OCI-LY7 (cell line): ENCODE results near the gene CFAP73. TPM values are rescaled to one million over a fixed set of nuclear protein-coding genes. Genes with fewer than 3 reads are reported as not detected.
A peak's percentile ranks its signal among the peaks of the same experiment; 100 is the strongest.

Experiments used
- BruUV-seq: library from RNA; stranded (reverse); fragments of 400-500 nt; replicated peaks from 2 replicates; lab custom pipeline; 2021; lab: Mats Ljungman, UMichigan
- CTCF ChIA-PET: fragments of 300-600 bp; sonication (Branson Sonifier 250); formaldehyde crosslinking; loops from one replicate; lab custom pipeline; 2022; ENCODE audit warnings: antibody characterized with exemption; ENCODE audit not compliant: unreplicated experiment; lab: Charles Lee
- POLR2A ChIA-PET: fragments of 300-600 bp; sonication (Branson Sonifier 250); formaldehyde crosslinking; loops from one replicate; lab custom pipeline; 2022; ENCODE audit warnings: antibody characterized with exemption; lab: Charles Lee
- DNase-seq: peaks from one replicate; pipeline ENCODE4 v3.0.0-alpha.2; 2015; ENCODE audit warnings: low spot score
- H2AFZ ChIP-seq: fragments of 200-600 bp; sonication (generic), shearing (Covaris generic); 2 replicates; pipeline ENCODE4 v1.6.1; 2014; ENCODE audit warnings: mild to moderate bottlenecking, antibody characterized with exemption, low read length, moderate library complexity
- H3K27ac ChIP-seq: fragments of 200-600 bp; sonication (generic); 2 replicates; pipeline ENCODE4 v1.5.1; 2014; ENCODE audit warnings: mixed run types, low read depth, mild to moderate bottlenecking, moderate library complexity, low read length, inconsistent platforms; ENCODE audit not compliant: poor library complexity, severe bottlenecking
- H3K36me3 ChIP-seq: fragments of 200-600 bp; sonication (generic); 2 replicates; pipeline ENCODE4 v1.6.1; 2014; ENCODE audit warnings: mild to moderate bottlenecking, antibody characterized with exemption, low read length, moderate library complexity, mixed read lengths; ENCODE audit not compliant: insufficient read depth
- H3K4me1 ChIP-seq: fragments of 200-600 bp; sonication (generic); 2 replicates; pipeline ENCODE4 v1.5.1; 2014; ENCODE audit warnings: mild to moderate bottlenecking, low read length; ENCODE audit not compliant: insufficient read depth, poor library complexity, severe bottlenecking
- H3K4me2 ChIP-seq: fragments of 200-600 bp; sonication (generic); 2 replicates; pipeline ENCODE4 v1.6.1; 2014; ENCODE audit warnings: mild to moderate bottlenecking, low read length
- H3K4me3 ChIP-seq: fragments of 200-600 bp; sonication (generic); 2 replicates; pipeline ENCODE4 v1.5.1; 2014; ENCODE audit warnings: mild to moderate bottlenecking, low read depth, low read length; ENCODE audit not compliant: poor library complexity, severe bottlenecking
- H3K79me2 ChIP-seq: fragments of 200-600 bp; sonication (generic); 2 replicates; pipeline ENCODE4 v1.6.1; 2016; ENCODE audit warnings: low read depth, mild to moderate bottlenecking, low read length, moderate library complexity, mixed read lengths; ENCODE audit not compliant: insufficient read depth
- H3K9me2 ChIP-seq: fragments of 200-600 bp; sonication (generic); 2 replicates; pipeline ENCODE4 v1.6.1; 2016; ENCODE audit warnings: mild to moderate bottlenecking, low read length, mixed read lengths; ENCODE audit not compliant: insufficient read depth
- H3K9me3 ChIP-seq: fragments of 200-600 bp; sonication (generic); 2 replicates; pipeline ENCODE4 v1.6.1; 2014; ENCODE audit warnings: mild to moderate bottlenecking, mixed run types, low read length, mixed read lengths
- H4K20me1 ChIP-seq: fragments of 200-600 bp; sonication (generic); 2 replicates; pipeline ENCODE4 v1.6.1; 2014; ENCODE audit warnings: mild to moderate bottlenecking, antibody characterized with exemption, low read length, moderate library complexity, mixed read lengths; ENCODE audit not compliant: insufficient read depth
- EZH2phosphoT487 ChIP-seq: fragments of 200-600 bp; sonication (generic); IDR thresholded peaks from 2 replicates; pipeline ENCODE4 v1.6.1; 2018; ENCODE audit warnings: low read depth, borderline replicate concordance, mild to moderate bottlenecking, mixed run types, antibody characterized with exemption, low read length, moderate library complexity, mixed read lengths
- intact Hi-C: fragments of 100-400 bp; cut with micrococcal nuclease; formaldehyde crosslinking; loops from one replicate; pipeline ENCODE4 v1.10.0; 2022; ENCODE audit not compliant: unreplicated experiment
- total RNA-seq, 2 experiments: library from RNA; depleted of rRNA in 1 of 2; stranded (reverse); fragments of >200 nt in 1 of 2; shearing (Covaris generic) in 1 of 2; gene quantifications; 2 replicates each; pipeline ENCODE4 v1.2.3, GENCODE V29; 2014 to 2022
- TF ChIP-seq, protein P1 (sequence below): fragments of 200-600 bp; sonication (generic); conservative IDR thresholded peaks from 2 replicates; pipeline ENCODE4 v1.5.1; 2014; ENCODE audit warnings: mild to moderate bottlenecking, antibody characterized with exemption, low read length, moderate library complexity, mixed read lengths

The CFAP73 gene
- total RNA-seq, 2 experiments from 2014 or later: 26.9 to 37.4 TPM

DNA sequence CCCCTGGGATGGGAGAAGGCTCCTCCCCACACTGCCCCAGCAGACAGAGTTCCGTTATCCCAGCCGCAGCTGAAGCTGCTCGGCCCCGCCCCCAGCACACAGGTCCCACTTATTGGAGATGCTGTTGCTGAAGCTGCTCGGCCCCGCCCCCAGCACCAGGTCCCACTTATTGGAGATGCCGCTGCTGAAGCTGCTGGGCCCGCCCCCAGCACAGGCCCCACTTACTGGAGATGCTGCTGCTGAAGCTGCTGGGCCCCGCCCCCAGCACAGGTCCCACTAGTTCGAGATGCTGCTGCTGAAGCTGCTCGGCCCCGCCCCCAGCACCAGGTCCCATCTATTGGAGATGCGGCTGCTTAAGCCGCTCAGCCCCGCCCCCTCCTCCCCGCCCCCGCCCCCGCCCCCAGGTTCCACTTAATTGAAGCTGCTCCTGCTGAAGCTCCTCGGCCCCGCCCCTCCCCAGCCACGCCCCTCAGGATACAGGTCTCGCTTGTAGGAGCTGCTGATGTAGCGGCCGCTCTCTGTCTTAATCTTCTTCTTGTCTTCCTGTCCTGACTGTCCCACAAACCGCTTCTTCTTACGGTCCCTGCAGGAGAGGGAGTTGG lies 12.0 kb downstream of the CFAP73 start:
- H3K4me3 ChIP-seq: peak overlapping the region; percentile 48
- DNase-seq: peak; percentile 99
- no peaks in the 10 kb centered on the region for H3K9me2 ChIP-seq
- peaks cover 52% of the 10 kb centered on the region for H3K4me1 ChIP-seq
- peak overlapping the region; percentile 89 for H3K4me2 ChIP-seq
- BruUV-seq: no TSS peak
- CTCF ChIA-PET: interaction anchor here (0.6 to 1.7 kb wide), 7 partner anchors 8 to 168 kb away, joined by 3 to 10 read pairs (median 7); no protein-coding TSS in a partner anchor
- peaks cover 17% of the 10 kb centered on the region; the same call in 1 of the 2 replicates for H3K79me2 ChIP-seq
- no peaks in the 10 kb centered on the region for H4K20me1 ChIP-seq
- H3K36me3 ChIP-seq: peaks cover 92% of the 10 kb centered on the region
- no peak for TF ChIP-seq EZH2phosphoT487
- TF ChIP-seq, protein P1, sequence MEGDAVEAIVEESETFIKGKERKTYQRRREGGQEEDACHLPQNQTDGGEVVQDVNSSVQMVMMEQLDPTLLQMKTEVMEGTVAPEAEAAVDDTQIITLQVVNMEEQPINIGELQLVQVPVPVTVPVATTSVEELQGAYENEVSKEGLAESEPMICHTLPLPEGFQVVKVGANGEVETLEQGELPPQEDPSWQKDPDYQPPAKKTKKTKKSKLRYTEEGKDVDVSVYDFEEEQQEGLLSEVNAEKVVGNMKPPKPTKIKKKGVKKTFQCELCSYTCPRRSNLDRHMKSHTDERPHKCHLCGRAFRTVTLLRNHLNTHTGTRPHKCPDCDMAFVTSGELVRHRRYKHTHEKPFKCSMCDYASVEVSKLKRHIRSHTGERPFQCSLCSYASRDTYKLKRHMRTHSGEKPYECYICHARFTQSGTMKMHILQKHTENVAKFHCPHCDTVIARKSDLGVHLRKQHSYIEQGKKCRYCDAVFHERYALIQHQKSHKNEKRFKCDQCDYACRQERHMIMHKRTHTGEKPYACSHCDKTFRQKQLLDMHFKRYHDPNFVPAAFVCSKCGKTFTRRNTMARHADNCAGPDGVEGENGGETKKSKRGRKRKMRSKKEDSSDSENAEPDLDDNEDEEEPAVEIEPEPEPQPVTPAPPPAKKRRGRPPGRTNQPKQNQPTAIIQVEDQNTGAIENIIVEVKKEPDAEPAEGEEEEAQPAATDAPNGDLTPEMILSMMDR: no peak
- H3K9me3 ChIP-seq: no peaks in the 10 kb centered on the region
- no peak overlapping the region for H2AFZ ChIP-seq
- peak overlapping the region; percentile 77 for H3K27ac ChIP-seq
- intact Hi-C loops: no loop called here
- POLR2A ChIA-PET: interaction anchor here (0.5 to 4.7 kb wide), 14 partner anchors 9 to 644 kb away, joined by 3 to 46 read pairs (median 4); partner anchors contain the start of gene OAS1

GRCh38 chr12:113162102-113163029 lies 12.8 kb downstream of the CFAP73 start:
- CTCF ChIA-PET: interaction anchor here (0.6 to 1.7 kb wide), 4 partner anchors 9 to 59 kb away, joined by 3 to 10 read pairs (median 7); no protein-coding TSS in a partner anchor

More at GRCh38 chr12:113162102-113163029, 12.8 kb downstream of the CFAP73 start:
- POLR2A ChIA-PET: interaction anchor here (0.5 to 4.7 kb wide), 15 partner anchors 10 to 235 kb away, joined by 3 to 46 read pairs (median 4); no protein-coding TSS in a partner anchor
- peak; percentile 56 for DNase-seq
- intact Hi-C loops: no loop called here
- Histone ChIP-seq H3K9me2 (no peaks in the 10 kb centered on the region), H3K4me2 (peak overlapping the region; percentile 89), H3K36me3 (peaks cover 92% of the 10 kb centered on the region), H3K4me1 (peaks cover 43% of the 10 kb centered on the region), H3K9me3 (no peaks in the 10 kb centered on the region), H3K27ac (peak overlapping the region; percentile 77), H2AFZ (no peak overlapping the region), H3K79me2 (peaks cover 12% of the 10 kb centered on the region; the same call in 1 of the 2 replicates), H3K4me3 (peak overlapping the region; percentile 48), H4K20me1 (no peaks in the 10 kb centered on the region)
- BruUV-seq: no TSS peak
- TF ChIP-seq, protein P1: no peak
- TF ChIP-seq EZH2phosphoT487: no peak
